Vagina (tissue), 2 donors: ENCODE results near the gene PTPRM. TPM values are rescaled to one million over a fixed set of nuclear protein-coding genes. Genes with fewer than 3 reads are reported as not detected.

Source experiments
- DNase-seq, 2 donors: peaks; one replicate each; pipeline ENCODE4 v3.0.0-alpha.2; 2017; ENCODE audit errors: extremely low spot score in 2 of 2
- H3K27ac ChIP-seq: fragments of 200-600 bp; sonication (generic); one replicate; pipeline ENCODE4 v1.5.1; 2019
- H3K27me3 ChIP-seq: fragments of 200-600 bp; sonication (generic); one replicate; pipeline ENCODE4 v1.5.1; 2019
- H3K36me3 ChIP-seq, 2 donors: fragments of 200-600 bp; sonication (generic); one replicate each; pipeline ENCODE4 v1.5.1; 2017 to 2019
- H3K4me1 ChIP-seq: fragments of 200-600 bp; sonication (generic); one replicate; pipeline ENCODE4 v1.5.1; 2019
- H3K4me3 ChIP-seq, 2 donors: fragments of 200-600 bp; sonication (generic); 1 replicate in 1 of 2; 2 replicates in 1 of 2; pipeline ENCODE4 v1.5.1; 2016 to 2019
- H3K9me3 ChIP-seq: fragments of 200-600 bp; sonication (generic); one replicate; pipeline ENCODE4 v1.5.1; 2019
- POLR2A ChIP-seq, 2 donors: fragments of 450-650 bp; IDR thresholded peaks; one replicate each; pipeline ENCODE4 v1.6.1; 2017; ENCODE audit warnings: antibody characterized with exemption in 2 of 2, mild to moderate bottlenecking in 2 of 2, moderate library complexity in 2 of 2
- POLR2AphosphoS5 ChIP-seq, 2 donors: sonication (generic); formaldehyde crosslinking; IDR thresholded peaks; one replicate each; pipeline ENCODE4 v1.9.0; 2017; ENCODE audit warnings: antibody characterized with exemption in 2 of 2, mild to moderate bottlenecking in 2 of 2, low read depth in 1 of 2; ENCODE audit not compliant: insufficient read depth in 1 of 2
- intact Hi-C: fragments of 100-400 bp; cut with DNase I; formaldehyde crosslinking; loops from one replicate; pipeline ENCODE4 v1.15.1; 2023
- total RNA-seq: library from RNA; depleted of rRNA; stranded (reverse); fragments of >200 nt; gene quantifications from one replicate; pipeline ENCODE4 v1.2.3, GENCODE V29; 2016
- TF ChIP-seq, protein P1 (sequence below), 3 experiments: fragments of 450-650 bp in 2 of 3; fragments of 200-600 bp in 1 of 3; sonication (generic) in 1 of 3; IDR thresholded peaks; one replicate each; pipeline ENCODE4 v1.5.1; 2017 to 2019; ENCODE audit warnings: antibody characterized with exemption in 3 of 3, mild to moderate bottlenecking in 2 of 3, moderate library complexity in 2 of 3

The PTPRM gene
- total RNA-seq, 1 donor from 2014 or later = 60.2 TPM

GRCh38 chr18:7601246-7601615 is 34.1 kb downstream of the PTPRM start:
- Histone ChIP-seq H3K27ac (no peak overlapping the region), H3K27me3 (no peaks in the 10 kb centered on the region), H3K4me3 (no peak overlapping the region), H3K4me1 (no peaks in the 10 kb centered on the region), H3K9me3 (no peaks in the 10 kb centered on the region), H3K36me3 (no peaks in the 10 kb centered on the region)
- DNase-seq = no peak
- TF ChIP-seq, protein P1, sequence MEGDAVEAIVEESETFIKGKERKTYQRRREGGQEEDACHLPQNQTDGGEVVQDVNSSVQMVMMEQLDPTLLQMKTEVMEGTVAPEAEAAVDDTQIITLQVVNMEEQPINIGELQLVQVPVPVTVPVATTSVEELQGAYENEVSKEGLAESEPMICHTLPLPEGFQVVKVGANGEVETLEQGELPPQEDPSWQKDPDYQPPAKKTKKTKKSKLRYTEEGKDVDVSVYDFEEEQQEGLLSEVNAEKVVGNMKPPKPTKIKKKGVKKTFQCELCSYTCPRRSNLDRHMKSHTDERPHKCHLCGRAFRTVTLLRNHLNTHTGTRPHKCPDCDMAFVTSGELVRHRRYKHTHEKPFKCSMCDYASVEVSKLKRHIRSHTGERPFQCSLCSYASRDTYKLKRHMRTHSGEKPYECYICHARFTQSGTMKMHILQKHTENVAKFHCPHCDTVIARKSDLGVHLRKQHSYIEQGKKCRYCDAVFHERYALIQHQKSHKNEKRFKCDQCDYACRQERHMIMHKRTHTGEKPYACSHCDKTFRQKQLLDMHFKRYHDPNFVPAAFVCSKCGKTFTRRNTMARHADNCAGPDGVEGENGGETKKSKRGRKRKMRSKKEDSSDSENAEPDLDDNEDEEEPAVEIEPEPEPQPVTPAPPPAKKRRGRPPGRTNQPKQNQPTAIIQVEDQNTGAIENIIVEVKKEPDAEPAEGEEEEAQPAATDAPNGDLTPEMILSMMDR (IDR thresholded peaks at IDR 0.05) = no peak
- TF ChIP-seq POLR2A (IDR thresholded peaks at IDR 0.05) (no peak), POLR2AphosphoS5 (IDR thresholded peaks at IDR 0.05; ENCODE audit: insufficient read depth in 1 of 2, low read depth in 1 of 2) (no peak)
- intact Hi-C loops = no loop called here

DNA sequence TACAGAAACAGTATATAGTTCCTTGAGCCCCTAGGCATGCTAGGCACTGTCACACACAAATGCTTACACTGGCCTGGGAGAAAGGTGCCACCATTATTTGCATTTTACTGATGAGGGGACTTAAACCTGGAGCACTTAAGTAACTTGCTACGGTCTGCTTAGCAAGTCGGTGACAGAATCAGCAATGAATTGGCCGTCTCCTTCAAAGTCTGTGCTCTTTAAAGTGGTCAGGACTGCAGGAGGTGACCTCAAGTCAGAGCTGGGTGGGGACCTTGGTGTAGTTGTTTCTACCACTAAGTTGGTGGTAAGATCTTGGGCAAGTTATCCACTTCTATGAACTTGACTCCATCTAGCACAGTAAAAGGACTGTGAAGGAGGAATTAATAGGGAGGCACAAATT is 34.8 kb downstream of the PTPRM start:
- H3K27me3 ChIP-seq = no peaks in the 10 kb centered on the region
- H3K27ac ChIP-seq = no peak overlapping the region
- DNase-seq = no peak
- no peaks in the 10 kb centered on the region for H3K9me3 ChIP-seq
- H3K4me1 ChIP-seq = no peaks in the 10 kb centered on the region
- no peak for TF ChIP-seq POLR2A (IDR thresholded peaks at IDR 0.05)
- TF ChIP-seq POLR2AphosphoS5 (IDR thresholded peaks at IDR 0.05; ENCODE audit: insufficient read depth in 1 of 2, low read depth in 1 of 2) = no peak
- TF ChIP-seq, protein P1 (IDR thresholded peaks at IDR 0.05) = no peak
- no peaks in the 10 kb centered on the region for H3K36me3 ChIP-seq
- H3K4me3 ChIP-seq = no peak overlapping the region
- intact Hi-C loops = no loop called here

DNA sequence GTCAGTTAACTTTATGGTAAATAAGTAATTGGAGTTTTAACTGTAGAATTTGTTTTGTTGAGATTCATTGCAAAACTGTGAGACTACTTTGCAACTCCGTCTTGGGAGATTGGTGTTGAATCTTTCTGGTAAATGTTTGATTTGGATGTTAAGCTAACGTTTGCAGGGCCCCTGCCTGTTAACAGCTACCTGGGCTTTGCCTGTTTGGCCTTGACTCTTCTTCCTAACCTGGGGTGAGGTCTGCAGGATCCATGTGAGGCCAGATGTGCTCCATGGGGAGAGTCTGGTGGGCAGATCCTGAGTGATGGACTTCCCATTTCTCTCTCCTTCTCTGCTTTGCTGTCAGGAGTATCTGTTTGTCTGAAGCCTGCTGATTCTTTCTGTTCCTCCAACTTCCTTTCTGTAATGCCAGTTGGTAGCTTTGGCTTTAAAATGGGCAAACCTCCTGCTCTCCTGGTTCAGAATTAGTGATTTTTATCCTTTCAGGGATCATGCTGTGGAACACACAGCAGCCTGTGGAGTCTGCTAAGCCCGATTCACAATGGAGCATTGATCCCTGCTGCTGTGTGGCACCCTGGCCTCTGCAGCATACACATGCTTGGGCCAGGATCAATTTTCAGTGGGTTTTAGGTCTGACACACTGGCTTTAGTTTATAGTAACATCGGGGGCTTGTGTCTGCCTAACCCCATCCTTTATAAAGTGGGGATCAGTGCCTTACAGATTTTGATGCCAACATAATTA is 36.3 kb downstream of the PTPRM start:
- no peaks in the 10 kb centered on the region for H3K27me3 ChIP-seq
- intact Hi-C loops = no loop called here
- H3K9me3 ChIP-seq = no peaks in the 10 kb centered on the region
- no peak overlapping the region for H3K4me3 ChIP-seq
- no peak overlapping the region for H3K27ac ChIP-seq
- H3K4me1 ChIP-seq = peaks cover 7% of the 10 kb centered on the region
- no peak for TF ChIP-seq POLR2A (IDR thresholded peaks at IDR 0.05)
- TF ChIP-seq, protein P1 (IDR thresholded peaks at IDR 0.05) = no peak
- no peak for TF ChIP-seq POLR2AphosphoS5 (IDR thresholded peaks at IDR 0.05; ENCODE audit: insufficient read depth in 1 of 2, low read depth in 1 of 2)
- no peaks in the 10 kb centered on the region for H3K36me3 ChIP-seq
- no peak for DNase-seq

DNA sequence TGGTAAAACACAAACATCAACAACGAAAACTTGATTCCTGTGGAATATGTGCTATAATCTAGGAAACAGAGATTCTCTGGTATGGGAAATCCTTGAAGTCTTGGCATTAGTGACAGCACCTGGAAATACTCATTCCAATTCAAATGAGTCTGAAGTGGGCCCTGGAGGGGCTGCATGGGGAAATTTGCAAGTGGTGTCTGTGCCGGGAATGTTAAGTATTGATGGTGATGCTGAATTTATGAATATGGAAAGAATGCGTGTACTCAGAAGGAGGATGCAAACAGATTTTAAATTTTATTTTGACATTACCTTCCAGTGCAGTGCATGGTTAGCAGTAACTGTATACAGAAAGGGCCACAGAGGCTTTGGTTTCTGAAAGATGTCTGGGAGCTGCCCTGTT is 37.2 kb downstream of the PTPRM start:
- intact Hi-C loops = no loop called here
- Histone ChIP-seq H3K27me3 (no peaks in the 10 kb centered on the region), H3K9me3 (no peaks in the 10 kb centered on the region), H3K36me3 (no peaks in the 10 kb centered on the region), H3K4me3 (no peak overlapping the region), H3K4me1 (peaks cover 16% of the 10 kb centered on the region), H3K27ac (no peak overlapping the region)
- TF ChIP-seq, protein P1 (IDR thresholded peaks at IDR 0.05) = no peak
- TF ChIP-seq POLR2AphosphoS5 (IDR thresholded peaks at IDR 0.05; ENCODE audit: insufficient read depth in 1 of 2, low read depth in 1 of 2) = no peak
- no peak for TF ChIP-seq POLR2A (IDR thresholded peaks at IDR 0.05)
- DNase-seq = no peak

DNA sequence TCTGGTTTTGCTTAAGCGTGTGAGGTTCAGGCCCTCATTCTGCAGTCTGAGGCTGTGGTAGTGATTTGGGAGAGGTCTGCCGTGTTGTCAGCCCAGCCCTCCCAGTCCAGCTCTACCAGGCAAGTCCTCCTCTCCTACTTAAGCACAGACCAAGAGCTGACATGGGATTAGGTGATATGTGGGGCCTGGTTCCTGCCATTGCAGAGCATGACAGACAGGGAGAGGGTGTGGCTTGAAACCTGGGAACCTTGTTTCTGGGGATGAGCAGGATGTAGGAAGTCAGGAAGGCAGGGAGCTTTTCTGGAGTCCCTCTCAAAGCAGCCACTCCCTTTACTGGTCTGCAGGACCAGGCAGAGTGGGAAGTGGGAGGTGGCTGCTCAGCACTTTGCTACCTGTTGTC is 38.6 kb downstream of the PTPRM start:
- H3K36me3 ChIP-seq = no peaks in the 10 kb centered on the region
- no peak for DNase-seq
- H3K4me1 ChIP-seq = peaks cover 22% of the 10 kb centered on the region
- TF ChIP-seq, protein P1 (IDR thresholded peaks at IDR 0.05) = no peak
- TF ChIP-seq POLR2A (IDR thresholded peaks at IDR 0.05) (no peak), POLR2AphosphoS5 (IDR thresholded peaks at IDR 0.05; ENCODE audit: insufficient read depth in 1 of 2, low read depth in 1 of 2) (no peak)
- H3K9me3 ChIP-seq = no peaks in the 10 kb centered on the region
- H3K27me3 ChIP-seq = no peaks in the 10 kb centered on the region
- intact Hi-C loops = no loop called here
- H3K27ac ChIP-seq = no peak overlapping the region
- H3K4me3 ChIP-seq = no peak overlapping the region
